ENCODE measurements around the gene ZNHIT2.
A peak's percentile ranks its signal among the peaks of the same experiment; 100 is the strongest.

The ZNHIT2 gene

GRCh38 chr11:65132988-65133700 is 15.6 kb upstream of the ZNHIT2 start:
- H3K23ac ChIP-seq (ENCODE audit: low read length), result no peak overlapping the region
- H3K27ac ChIP-seq (ENCODE audit: low read depth, low read length), result no peak overlapping the region
- H3K4ac ChIP-seq (ENCODE audit: low read depth, low read length), result no peak overlapping the region
- H3K56ac ChIP-seq (ENCODE audit: low read length), result peak overlapping the region; percentile 91
- peak overlapping the region; percentile 78 for H2AK5ac ChIP-seq (ENCODE audit: low read length)
- WGBS (ENCODE audit: extremely low coverage, insufficient coverage, low lambda C conversion rate), result no CpG with 5 or more reads among the region's 18 CpGs
- H3K9ac ChIP-seq (ENCODE audit: low read length), result peak overlapping the region; percentile 87
- H3K4me1 ChIP-seq (ENCODE audit: control insufficient read depth, low read depth, low read length), result peaks cover 2% of the 10 kb centered on the region
- H3K79me1 ChIP-seq (ENCODE audit: low read length), result peaks cover 16% of the 10 kb centered on the region
- no peak overlapping the region for H3K18ac ChIP-seq (ENCODE audit: low read length)
- H3K4me3 ChIP-seq (ENCODE audit: low read length), result peak overlapping the region; percentile 83
- H2BK5ac ChIP-seq (ENCODE audit: low read length), result no peak overlapping the region
- H4K5ac ChIP-seq (ENCODE audit: low read length), result no peak overlapping the region
- peak; percentile 77 for DNase-seq
- no peak overlapping the region for H4K8ac ChIP-seq (ENCODE audit: low read depth, low read length)
- H3K4me2 ChIP-seq (ENCODE audit: low read length), result peak overlapping the region; percentile 84
- peaks cover 13% of the 10 kb centered on the region for H3K79me2 ChIP-seq (ENCODE audit: control insufficient read depth, insufficient read depth, low read length)
- H2BK15ac ChIP-seq (replicated peaks; ENCODE audit: low read depth), result no peak overlapping the region
- H2BK120ac ChIP-seq (ENCODE audit: low read depth, low read length), result no peak overlapping the region
- no peaks in the 10 kb centered on the region for H3K27me3 ChIP-seq (ENCODE audit: insufficient read depth, low read length, poor library complexity)
- peaks cover 2% of the 10 kb centered on the region for H3K36me3 ChIP-seq (ENCODE audit: control insufficient read depth, insufficient read depth, low read length)

DNA sequence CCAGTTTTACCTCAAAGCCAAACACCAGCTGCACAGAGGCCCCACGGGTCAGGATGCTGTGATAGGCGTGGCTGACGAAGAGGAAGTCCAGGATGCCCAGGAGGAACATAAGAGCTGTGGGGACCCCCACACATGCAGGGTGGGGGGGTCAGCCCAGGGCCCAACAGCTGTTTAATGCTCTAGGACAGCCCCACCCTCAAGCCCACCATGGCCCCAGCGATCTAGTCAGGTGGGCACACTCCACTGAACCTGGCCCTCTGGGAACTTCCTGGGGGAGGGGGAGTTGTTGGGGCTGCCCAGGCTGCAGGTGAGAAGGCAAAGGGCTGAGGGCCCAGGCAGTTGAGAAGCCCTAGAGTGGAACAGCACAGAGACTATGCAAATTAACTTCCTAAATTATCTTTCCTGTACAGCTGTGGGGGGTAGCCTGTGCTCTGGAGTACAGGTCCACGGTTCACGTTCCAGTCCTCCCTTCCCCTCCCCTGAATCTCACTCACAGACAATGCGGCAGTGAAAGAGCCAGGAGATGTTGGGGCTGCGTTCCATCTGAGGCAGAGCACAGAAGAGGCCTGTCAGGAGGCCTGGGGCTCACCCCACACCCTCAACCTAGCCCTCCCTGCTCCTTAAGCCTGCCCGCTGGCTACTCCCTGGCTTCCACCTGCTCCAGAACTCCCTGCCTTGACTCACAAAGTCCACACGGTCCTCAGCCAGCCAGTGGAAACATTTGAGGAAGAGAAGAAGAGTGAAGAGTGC is 14.9 kb upstream of the ZNHIT2 start:
- Histone ChIP-seq H3K18ac (ENCODE audit: low read length) (no peak overlapping the region), H3K27ac (ENCODE audit: low read depth, low read length) (no peak overlapping the region), H3K56ac (ENCODE audit: low read length) (no peak overlapping the region), H2AK5ac (ENCODE audit: low read length) (no peak overlapping the region), H3K79me1 (ENCODE audit: low read length) (peaks cover 16% of the 10 kb centered on the region), H3K9ac (ENCODE audit: low read length) (no peak overlapping the region), H2BK120ac (ENCODE audit: low read depth, low read length) (no peak overlapping the region), H2BK15ac (replicated peaks; ENCODE audit: low read depth) (no peak overlapping the region), H3K4me3 (ENCODE audit: low read length) (no peak overlapping the region), H2BK5ac (ENCODE audit: low read length) (no peak overlapping the region), H3K27me3 (ENCODE audit: insufficient read depth, low read length, poor library complexity) (no peaks in the 10 kb centered on the region), H3K79me2 (ENCODE audit: control insufficient read depth, insufficient read depth, low read length) (peaks cover 13% of the 10 kb centered on the region), H3K4ac (ENCODE audit: low read depth, low read length) (no peak overlapping the region), H4K5ac (ENCODE audit: low read length) (no peak overlapping the region), H3K36me3 (ENCODE audit: control insufficient read depth, insufficient read depth, low read length) (peaks cover 2% of the 10 kb centered on the region), H3K4me2 (ENCODE audit: low read length) (no peak overlapping the region), H4K8ac (ENCODE audit: low read depth, low read length) (no peak overlapping the region), H3K4me1 (ENCODE audit: control insufficient read depth, low read depth, low read length) (peaks cover 2% of the 10 kb centered on the region), H3K23ac (ENCODE audit: low read length) (no peak overlapping the region)
- no CpG with 5 or more reads among the region's 10 CpGs for WGBS (ENCODE audit: extremely low coverage, insufficient coverage, low lambda C conversion rate)
- no peak for DNase-seq

DNA sequence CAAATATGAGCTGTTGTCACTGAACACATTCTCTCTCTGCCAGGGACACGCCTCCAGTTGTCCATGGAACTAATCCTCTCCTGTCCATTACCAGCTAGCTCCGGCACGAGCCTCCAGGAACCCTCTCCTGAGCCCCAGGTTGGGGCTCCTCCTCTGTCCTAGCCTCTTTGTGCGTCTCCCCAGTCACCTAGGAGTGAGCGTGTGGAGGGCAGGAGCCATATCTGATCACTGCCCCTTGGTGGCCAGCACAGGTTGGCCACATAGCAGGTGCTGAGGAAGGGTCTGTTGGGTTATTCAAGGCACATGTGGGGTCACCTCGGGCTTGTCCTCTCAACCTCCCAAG is 14.4 kb upstream of the ZNHIT2 start:
- Histone ChIP-seq H3K4me3 (ENCODE audit: low read length) (no peak overlapping the region), H3K18ac (ENCODE audit: low read length) (no peak overlapping the region), H3K4me2 (ENCODE audit: low read length) (no peak overlapping the region), H3K27ac (ENCODE audit: low read depth, low read length) (no peak overlapping the region), H3K4ac (ENCODE audit: low read depth, low read length) (no peak overlapping the region), H3K79me2 (ENCODE audit: control insufficient read depth, insufficient read depth, low read length) (peaks cover 13% of the 10 kb centered on the region), H3K36me3 (ENCODE audit: control insufficient read depth, insufficient read depth, low read length) (peaks cover 2% of the 10 kb centered on the region), H3K56ac (ENCODE audit: low read length) (no peak overlapping the region), H3K27me3 (ENCODE audit: insufficient read depth, low read length, poor library complexity) (no peaks in the 10 kb centered on the region), H3K79me1 (ENCODE audit: low read length) (peaks cover 16% of the 10 kb centered on the region), H4K8ac (ENCODE audit: low read depth, low read length) (no peak overlapping the region), H3K23ac (ENCODE audit: low read length) (no peak overlapping the region), H2AK5ac (ENCODE audit: low read length) (no peak overlapping the region), H4K5ac (ENCODE audit: low read length) (no peak overlapping the region), H2BK15ac (replicated peaks; ENCODE audit: low read depth) (no peak overlapping the region), H3K4me1 (ENCODE audit: control insufficient read depth, low read depth, low read length) (peaks cover 2% of the 10 kb centered on the region), H2BK120ac (ENCODE audit: low read depth, low read length) (no peak overlapping the region), H2BK5ac (ENCODE audit: low read length) (no peak overlapping the region), H3K9ac (ENCODE audit: low read length) (no peak overlapping the region)
- no CpG with 5 or more reads among the region's 6 CpGs for WGBS (ENCODE audit: extremely low coverage, insufficient coverage, low lambda C conversion rate)
- no peak for DNase-seq

DNA sequence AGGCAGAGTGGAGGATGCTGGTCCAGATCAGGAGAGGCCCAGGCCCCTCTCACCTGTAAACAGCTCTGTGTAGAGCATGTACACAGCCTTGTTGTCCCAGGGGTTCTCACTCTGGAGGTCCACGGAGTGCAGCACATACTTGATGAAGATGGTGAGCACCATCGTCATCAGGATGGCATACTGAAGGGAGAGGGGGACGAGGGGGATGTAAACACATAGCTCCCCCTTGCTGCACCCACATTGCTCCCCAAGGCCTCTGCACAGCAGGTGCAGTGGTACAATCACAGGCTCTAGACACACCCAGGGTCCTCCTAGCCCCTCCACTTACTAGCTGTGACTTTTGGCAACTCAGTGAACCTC is 13.9 kb upstream of the ZNHIT2 start:
- Histone ChIP-seq H3K9ac (ENCODE audit: low read length) (no peak overlapping the region), H3K4me2 (ENCODE audit: low read length) (no peak overlapping the region), H3K23ac (ENCODE audit: low read length) (no peak overlapping the region), H3K4me3 (ENCODE audit: low read length) (no peak overlapping the region), H2BK120ac (ENCODE audit: low read depth, low read length) (no peak overlapping the region), H2BK5ac (ENCODE audit: low read length) (no peak overlapping the region), H3K4ac (ENCODE audit: low read depth, low read length) (no peak overlapping the region), H3K56ac (ENCODE audit: low read length) (no peak overlapping the region), H3K27me3 (ENCODE audit: insufficient read depth, low read length, poor library complexity) (no peaks in the 10 kb centered on the region), H4K5ac (ENCODE audit: low read length) (no peak overlapping the region), H3K79me1 (ENCODE audit: low read length) (peaks cover 16% of the 10 kb centered on the region), H3K4me1 (ENCODE audit: control insufficient read depth, low read depth, low read length) (peaks cover 2% of the 10 kb centered on the region), H2AK5ac (ENCODE audit: low read length) (no peak overlapping the region), H3K27ac (ENCODE audit: low read depth, low read length) (no peak overlapping the region), H3K18ac (ENCODE audit: low read length) (no peak overlapping the region), H3K79me2 (ENCODE audit: control insufficient read depth, insufficient read depth, low read length) (peaks cover 13% of the 10 kb centered on the region), H3K36me3 (ENCODE audit: control insufficient read depth, insufficient read depth, low read length) (peaks cover 3% of the 10 kb centered on the region), H2BK15ac (replicated peaks; ENCODE audit: low read depth) (no peak overlapping the region), H4K8ac (ENCODE audit: low read depth, low read length) (no peak overlapping the region)
- no peak for DNase-seq
- WGBS (ENCODE audit: extremely low coverage, insufficient coverage, low lambda C conversion rate), result no CpG with 5 or more reads among the region's 3 CpGs

GRCh38 chr11:65130631-65131416 is 13.3 kb upstream of the ZNHIT2 start:
- no peaks in the 10 kb centered on the region for H3K27me3 ChIP-seq (ENCODE audit: insufficient read depth, low read length, poor library complexity)
- no peak overlapping the region for H3K56ac ChIP-seq (ENCODE audit: low read length)
- no peak overlapping the region for H3K4me3 ChIP-seq (ENCODE audit: low read length)
- H2BK15ac ChIP-seq (replicated peaks; ENCODE audit: low read depth), result no peak overlapping the region
- H3K9ac ChIP-seq (ENCODE audit: low read length), result no peak overlapping the region
- H3K36me3 ChIP-seq (ENCODE audit: control insufficient read depth, insufficient read depth, low read length), result peaks cover 3% of the 10 kb centered on the region
- DNase-seq, result no peak
- H2AK5ac ChIP-seq (ENCODE audit: low read length), result no peak overlapping the region
- no peak overlapping the region for H3K4me2 ChIP-seq (ENCODE audit: low read length)
- no peak overlapping the region for H4K5ac ChIP-seq (ENCODE audit: low read length)
- no CpG with 5 or more reads among the region's 19 CpGs for WGBS (ENCODE audit: extremely low coverage, insufficient coverage, low lambda C conversion rate)
- no peak overlapping the region for H2BK120ac ChIP-seq (ENCODE audit: low read depth, low read length)
- no peak overlapping the region for H3K18ac ChIP-seq (ENCODE audit: low read length)
- H3K23ac ChIP-seq (ENCODE audit: low read length), result no peak overlapping the region
- H3K4me1 ChIP-seq (ENCODE audit: control insufficient read depth, low read depth, low read length), result peaks cover 2% of the 10 kb centered on the region
- H3K79me1 ChIP-seq (ENCODE audit: low read length), result peaks cover 16% of the 10 kb centered on the region
- peaks cover 13% of the 10 kb centered on the region for H3K79me2 ChIP-seq (ENCODE audit: control insufficient read depth, insufficient read depth, low read length)
- no peak overlapping the region for H2BK5ac ChIP-seq (ENCODE audit: low read length)
- H4K8ac ChIP-seq (ENCODE audit: low read depth, low read length), result no peak overlapping the region
- no peak overlapping the region for H3K4ac ChIP-seq (ENCODE audit: low read depth, low read length)
- no peak overlapping the region for H3K27ac ChIP-seq (ENCODE audit: low read depth, low read length)

All from mesendoderm (in vitro differentiated cells).